GM18505 (cell line): ENCODE results near the gene PNMA6F.
"Not testable (repeated sequence)": the region's sequence is repeated elsewhere in the genome, so short reads cannot be mapped to it uniquely, and the experiment has no call there.

Experiments used
- ATAC-seq: cut with Tn5 transposase; IDR thresholded peaks from one replicate; pipeline ENCODE4 v1.9.1; 2021; ENCODE audit not compliant: unreplicated experiment
- POLR2A ChIP-seq: IDR thresholded peaks from 4 replicates; pipeline ENCODE4 v1.6.1; 2011; ENCODE audit warnings: borderline replicate concordance; ENCODE audit not compliant: insufficient read depth, insufficient read length; ENCODE audit errors: extremely low read depth

The PNMA6F gene

GRCh38 chrX:153342762-153343558 is 21.4 kb upstream of the PNMA6F start:
- no peak for TF ChIP-seq POLR2A
- no peak for ATAC-seq

GRCh38 chrX:153340111-153340510 is 18.5 kb upstream of the PNMA6F start:
- no peak for ATAC-seq
- no peak for TF ChIP-seq POLR2A

GRCh38 chrX:153339662-153340061 is 18.1 kb upstream of the PNMA6F start:
- TF ChIP-seq POLR2A: no peak
- ATAC-seq: no peak

- ATAC-seq: no peak
- TF ChIP-seq POLR2A: no peak
Observed at GRCh38 chrX:153338836-153339235, 17.3 kb upstream of the PNMA6F start.

- no peak for ATAC-seq
- no peak for TF ChIP-seq POLR2A
Observed at GRCh38 chrX:153336988-153337387, 15.4 kb upstream of the PNMA6F start.

GRCh38 chrX:153336121-153336894 is 14.7 kb upstream of the PNMA6F start:
- no peak for TF ChIP-seq POLR2A
- ATAC-seq: no peak

GRCh38 chrX:153334654-153335295 is 13.2 kb upstream of the PNMA6F start:
- no peak for ATAC-seq

GRCh38 chrX:153333821-153334653 is 12.5 kb upstream of the PNMA6F start, which contains the start of gene ZNF275:
Gene ZNF275, plus strand, starts transcription at chrX:153334153. Its CDS starts 2,527 bp downstream, at chrX:153336680.
- peak; percentile 75 for TF ChIP-seq POLR2A
- peak; percentile 87 for ATAC-seq

More at GRCh38 chrX:153334654-153335295, 13.2 kb upstream of the PNMA6F start:
- no peak for TF ChIP-seq POLR2A

GRCh38 chrX:153333266-153333665 is 11.7 kb upstream of the PNMA6F start:
- no peak for ATAC-seq
- TF ChIP-seq POLR2A: no peak

GRCh38 chrX:153327561-153327960 is 6.0 kb upstream of the PNMA6F start:
- TF ChIP-seq POLR2A: no peak
- ATAC-seq: no peak

GRCh38 chrX:153320555-153321184 is 897 bp downstream of the PNMA6F start:
- no peak for ATAC-seq
- no peak for TF ChIP-seq POLR2A

- ATAC-seq: not testable (repeated sequence)
Observed at GRCh38 chrX:153320047-153320443, 1.5 kb downstream of the PNMA6F start.

- ATAC-seq: no peak
- no peak for TF ChIP-seq POLR2A
Observed at GRCh38 chrX:153319295-153320046, 2.1 kb downstream of the PNMA6F start.
